ENCODE results near the gene ADTRP.
A peak's percentile ranks its signal among the peaks of the same experiment; 100 is the strongest.

Gene ADTRP

DNA sequence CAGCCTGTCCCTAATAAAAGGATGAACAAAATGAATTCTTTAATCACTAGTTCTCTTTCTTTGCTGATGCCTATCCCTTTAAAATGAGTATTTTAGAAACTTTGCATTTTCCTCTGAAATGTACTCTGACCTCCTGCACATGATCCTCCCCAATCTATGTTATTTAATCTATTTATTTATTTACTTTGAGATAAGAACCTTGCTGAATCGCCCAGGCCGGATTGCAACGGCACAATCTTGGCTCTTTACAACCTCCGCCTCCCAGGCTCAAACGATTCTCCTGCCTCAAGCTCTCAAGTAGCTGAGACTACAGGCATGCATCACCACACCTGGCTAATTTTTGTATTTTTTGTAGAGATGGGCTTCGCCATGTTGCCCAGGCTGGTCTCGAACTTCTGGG lies 27.9 kb downstream of the ADTRP start (continued):
- TF ChIP-seq MZF1 (tag by site-specific recombination; IDR thresholded peaks at IDR 0.05; ENCODE audit: borderline replicate concordance), result 0 out of 2 replicates have a peak, but pooled peaks have one; percentile 51
- TF ChIP-seq KLF9 (tag by site-specific recombination; IDR thresholded peaks at IDR 0.05; ENCODE audit: low read depth), result no peak
- TF ChIP-seq ZNF24 (tag by site-specific recombination; IDR thresholded peaks at IDR 0.05), result no peak
- TF ChIP-seq, protein P1, sequence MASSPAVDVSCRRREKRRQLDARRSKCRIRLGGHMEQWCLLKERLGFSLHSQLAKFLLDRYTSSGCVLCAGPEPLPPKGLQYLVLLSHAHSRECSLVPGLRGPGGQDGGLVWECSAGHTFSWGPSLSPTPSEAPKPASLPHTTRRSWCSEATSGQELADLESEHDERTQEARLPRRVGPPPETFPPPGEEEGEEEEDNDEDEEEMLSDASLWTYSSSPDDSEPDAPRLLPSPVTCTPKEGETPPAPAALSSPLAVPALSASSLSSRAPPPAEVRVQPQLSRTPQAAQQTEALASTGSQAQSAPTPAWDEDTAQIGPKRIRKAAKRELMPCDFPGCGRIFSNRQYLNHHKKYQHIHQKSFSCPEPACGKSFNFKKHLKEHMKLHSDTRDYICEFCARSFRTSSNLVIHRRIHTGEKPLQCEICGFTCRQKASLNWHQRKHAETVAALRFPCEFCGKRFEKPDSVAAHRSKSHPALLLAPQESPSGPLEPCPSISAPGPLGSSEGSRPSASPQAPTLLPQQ (tag by site-specific recombination; IDR thresholded peaks at IDR 0.05), result 0 out of 2 replicates have a peak, but pooled peaks have one; percentile 19
- TF ChIP-seq, protein P2, sequence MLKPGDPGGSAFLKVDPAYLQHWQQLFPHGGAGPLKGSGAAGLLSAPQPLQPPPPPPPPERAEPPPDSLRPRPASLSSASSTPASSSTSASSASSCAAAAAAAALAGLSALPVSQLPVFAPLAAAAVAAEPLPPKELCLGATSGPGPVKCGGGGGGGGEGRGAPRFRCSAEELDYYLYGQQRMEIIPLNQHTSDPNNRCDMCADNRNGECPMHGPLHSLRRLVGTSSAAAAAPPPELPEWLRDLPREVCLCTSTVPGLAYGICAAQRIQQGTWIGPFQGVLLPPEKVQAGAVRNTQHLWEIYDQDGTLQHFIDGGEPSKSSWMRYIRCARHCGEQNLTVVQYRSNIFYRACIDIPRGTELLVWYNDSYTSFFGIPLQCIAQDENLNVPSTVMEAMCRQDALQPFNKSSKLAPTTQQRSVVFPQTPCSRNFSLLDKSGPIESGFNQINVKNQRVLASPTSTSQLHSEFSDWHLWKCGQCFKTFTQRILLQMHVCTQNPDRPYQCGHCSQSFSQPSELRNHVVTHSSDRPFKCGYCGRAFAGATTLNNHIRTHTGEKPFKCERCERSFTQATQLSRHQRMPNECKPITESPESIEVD (tag by site-specific recombination; IDR thresholded peaks at IDR 0.05), result peak; percentile 88
- TF ChIP-seq, protein P3, sequence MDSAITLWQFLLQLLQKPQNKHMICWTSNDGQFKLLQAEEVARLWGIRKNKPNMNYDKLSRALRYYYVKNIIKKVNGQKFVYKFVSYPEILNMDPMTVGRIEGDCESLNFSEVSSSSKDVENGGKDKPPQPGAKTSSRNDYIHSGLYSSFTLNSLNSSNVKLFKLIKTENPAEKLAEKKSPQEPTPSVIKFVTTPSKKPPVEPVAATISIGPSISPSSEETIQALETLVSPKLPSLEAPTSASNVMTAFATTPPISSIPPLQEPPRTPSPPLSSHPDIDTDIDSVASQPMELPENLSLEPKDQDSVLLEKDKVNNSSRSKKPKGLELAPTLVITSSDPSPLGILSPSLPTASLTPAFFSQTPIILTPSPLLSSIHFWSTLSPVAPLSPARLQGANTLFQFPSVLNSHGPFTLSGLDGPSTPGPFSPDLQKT (IDR thresholded peaks at IDR 0.05; ENCODE audit: borderline replicate concordance, low read depth, low read length), result no peak
- no peak for TF ChIP-seq ZNF830 (tag by site-specific recombination; IDR thresholded peaks at IDR 0.05; ENCODE audit: low read depth)
- TF ChIP-seq ZNF48 (tag by site-specific recombination; IDR thresholded peaks at IDR 0.05), result no peak
- peak; percentile 51 for TF ChIP-seq ZBTB17 (tag by site-specific recombination; IDR thresholded peaks at IDR 0.05)
- 0 out of 2 replicates have a peak, but pooled peaks have one; percentile 39 for TF ChIP-seq SP7 (tag by site-specific recombination; IDR thresholded peaks at IDR 0.05)
- TF ChIP-seq ZXDB (tag by site-specific recombination; IDR thresholded peaks at IDR 0.05), result peak; percentile 83
- TF ChIP-seq ZNF416 (tag by site-specific recombination; IDR thresholded peaks at IDR 0.05), result no peak
- no peak for TF ChIP-seq ZNF558 (tag by site-specific recombination; IDR thresholded peaks at IDR 0.05)
- TF ChIP-seq, protein P4, sequence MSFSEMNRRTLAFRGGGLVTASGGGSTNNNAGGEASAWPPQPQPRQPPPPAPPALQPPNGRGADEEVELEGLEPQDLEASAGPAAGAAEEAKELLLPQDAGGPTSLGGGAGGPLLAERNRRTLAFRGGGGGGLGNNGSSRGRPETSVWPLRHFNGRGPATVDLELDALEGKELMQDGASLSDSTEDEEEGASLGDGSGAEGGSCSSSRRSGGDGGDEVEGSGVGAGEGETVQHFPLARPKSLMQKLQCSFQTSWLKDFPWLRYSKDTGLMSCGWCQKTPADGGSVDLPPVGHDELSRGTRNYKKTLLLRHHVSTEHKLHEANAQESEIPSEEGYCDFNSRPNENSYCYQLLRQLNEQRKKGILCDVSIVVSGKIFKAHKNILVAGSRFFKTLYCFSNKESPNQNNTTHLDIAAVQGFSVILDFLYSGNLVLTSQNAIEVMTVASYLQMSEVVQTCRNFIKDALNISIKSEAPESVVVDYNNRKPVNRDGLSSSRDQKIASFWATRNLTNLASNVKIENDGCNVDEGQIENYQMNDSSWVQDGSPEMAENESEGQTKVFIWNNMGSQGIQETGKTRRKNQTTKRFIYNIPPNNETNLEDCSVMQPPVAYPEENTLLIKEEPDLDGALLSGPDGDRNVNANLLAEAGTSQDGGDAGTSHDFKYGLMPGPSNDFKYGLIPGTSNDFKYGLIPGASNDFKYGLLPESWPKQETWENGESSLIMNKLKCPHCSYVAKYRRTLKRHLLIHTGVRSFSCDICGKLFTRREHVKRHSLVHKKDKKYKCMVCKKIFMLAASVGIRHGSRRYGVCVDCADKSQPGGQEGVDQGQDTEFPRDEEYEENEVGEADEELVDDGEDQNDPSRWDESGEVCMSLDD (tag by site-specific recombination; IDR thresholded peaks at IDR 0.05), result no peak
- TF ChIP-seq ZFP69B (tag by site-specific recombination; IDR thresholded peaks at IDR 0.05), result no peak
- TF ChIP-seq, protein P5, sequence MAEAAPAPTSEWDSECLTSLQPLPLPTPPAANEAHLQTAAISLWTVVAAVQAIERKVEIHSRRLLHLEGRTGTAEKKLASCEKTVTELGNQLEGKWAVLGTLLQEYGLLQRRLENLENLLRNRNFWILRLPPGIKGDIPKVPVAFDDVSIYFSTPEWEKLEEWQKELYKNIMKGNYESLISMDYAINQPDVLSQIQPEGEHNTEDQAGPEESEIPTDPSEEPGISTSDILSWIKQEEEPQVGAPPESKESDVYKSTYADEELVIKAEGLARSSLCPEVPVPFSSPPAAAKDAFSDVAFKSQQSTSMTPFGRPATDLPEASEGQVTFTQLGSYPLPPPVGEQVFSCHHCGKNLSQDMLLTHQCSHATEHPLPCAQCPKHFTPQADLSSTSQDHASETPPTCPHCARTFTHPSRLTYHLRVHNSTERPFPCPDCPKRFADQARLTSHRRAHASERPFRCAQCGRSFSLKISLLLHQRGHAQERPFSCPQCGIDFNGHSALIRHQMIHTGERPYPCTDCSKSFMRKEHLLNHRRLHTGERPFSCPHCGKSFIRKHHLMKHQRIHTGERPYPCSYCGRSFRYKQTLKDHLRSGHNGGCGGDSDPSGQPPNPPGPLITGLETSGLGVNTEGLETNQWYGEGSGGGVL (tag by site-specific recombination; IDR thresholded peaks at IDR 0.05), result no peak
- no peak for TF ChIP-seq ZBTB1 (tag by site-specific recombination; IDR thresholded peaks at IDR 0.05)
- peak; percentile 90 for TF ChIP-seq ZNF843 (tag by site-specific recombination; IDR thresholded peaks at IDR 0.05)
- no peak for TF ChIP-seq ZNF223 (tag by site-specific recombination; IDR thresholded peaks at IDR 0.05)
- no peak for TF ChIP-seq ZNF214 (tag by site-specific recombination; IDR thresholded peaks at IDR 0.05; ENCODE audit: borderline replicate concordance)
- TF ChIP-seq GLI4 (tag by site-specific recombination; IDR thresholded peaks at IDR 0.05), result no peak
- no peak for TF ChIP-seq IKZF3 (tag by site-specific recombination; IDR thresholded peaks at IDR 0.05)
- TF ChIP-seq FEZF1 (tag by site-specific recombination; IDR thresholded peaks at IDR 0.05), result peak; percentile 51
- TF ChIP-seq ZNF394 (tag by site-specific recombination; IDR thresholded peaks at IDR 0.05; ENCODE audit: borderline replicate concordance), result no peak
- 0 out of 2 replicates have a peak, but pooled peaks have one; percentile 16 for TF ChIP-seq ZNF335 (tag by site-specific recombination; conservative IDR thresholded peaks at IDR 0.05)
- TF ChIP-seq, protein P6, sequence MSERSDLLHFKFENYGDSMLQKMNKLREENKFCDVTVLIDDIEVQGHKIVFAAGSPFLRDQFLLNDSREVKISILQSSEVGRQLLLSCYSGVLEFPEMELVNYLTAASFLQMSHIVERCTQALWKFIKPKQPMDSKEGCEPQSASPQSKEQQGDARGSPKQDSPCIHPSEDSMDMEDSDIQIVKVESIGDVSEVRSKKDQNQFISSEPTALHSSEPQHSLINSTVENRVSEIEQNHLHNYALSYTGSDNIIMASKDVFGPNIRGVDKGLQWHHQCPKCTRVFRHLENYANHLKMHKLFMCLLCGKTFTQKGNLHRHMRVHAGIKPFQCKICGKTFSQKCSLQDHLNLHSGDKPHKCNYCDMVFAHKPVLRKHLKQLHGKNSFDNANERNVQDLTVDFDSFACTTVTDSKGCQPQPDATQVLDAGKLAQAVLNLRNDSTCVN (tag by site-specific recombination; optimal IDR thresholded peaks at IDR 0.05), result no peak
- no peak for TF ChIP-seq HOXD13 (CRISPR knock-in tag; IDR thresholded peaks at IDR 0.05; ENCODE audit: borderline replicate concordance)
- TF ChIP-seq ZSCAN16 (tag by site-specific recombination; IDR thresholded peaks at IDR 0.05), result no peak
- no peak for TF ChIP-seq ZNF248 (tag by site-specific recombination; IDR thresholded peaks at IDR 0.05)
- no peak for TF ChIP-seq HOXA7 (CRISPR knock-in tag; IDR thresholded peaks at IDR 0.05; ENCODE audit: borderline replicate concordance)
- TF ChIP-seq WT1 (tag by site-specific recombination; IDR thresholded peaks at IDR 0.05), result peak; percentile 92
- peak; percentile 62; the same call in 1 of the 2 replicates for TF ChIP-seq ZEB2 (tag by site-specific recombination; IDR thresholded peaks at IDR 0.05)

All from HEK293 (cell line).